AG04450 (cell line): ENCODE results near the gene CSF1. TPM values are rescaled to one million over a fixed set of nuclear protein-coding genes. Genes with fewer than 3 reads are reported as not detected.

ENCODE experiments used
- CTCF ChIA-PET: fragments of 300-600, 350-600 bp; formaldehyde crosslinking; extraction: SDS; loops from one replicate; lab custom pipeline; 2022; ENCODE audit warnings: antibody characterized with exemption, inconsistent platforms; lab: Charles Lee
- POLR2A ChIA-PET: fragments of 350-600 bp; formaldehyde crosslinking; extraction: SDS; loops from one replicate; lab custom pipeline; 2021; ENCODE audit warnings: antibody characterized with exemption, inconsistent platforms; lab: Yijun Ruan, JAX
- DNase-seq: peaks from one replicate; pipeline ENCODE4 v3.0.0-alpha.2; 2011; ENCODE audit warnings: low read depth, low spot score
- H3K27ac ChIP-seq: one replicate; pipeline ENCODE4 v1.5.1; 2012; ENCODE audit warnings: low read depth, low read length, control low read depth
- H3K27me3 ChIP-seq: one replicate; pipeline ENCODE4 v1.6.0; 2012; ENCODE audit warnings: low read length; ENCODE audit not compliant: control insufficient read depth, insufficient read depth
- H3K4me3 ChIP-seq: 2 replicates; pipeline ENCODE4 v1.5.1; 2011; ENCODE audit warnings: mild to moderate bottlenecking, low read depth, low read length, control low read depth
- H3K9me3 ChIP-seq: 2 replicates; pipeline ENCODE4 v1.5.1; 2012; ENCODE audit warnings: low read length; ENCODE audit not compliant: control insufficient read depth, insufficient read depth
- polyA plus RNA-seq: library from polyadenylated mRNA; depleted of rRNA; stranded (reverse); fragments of >200 nt; gene quantifications from 2 replicates; pipeline ENCODE4 v1.2.3, GENCODE V29; 2011
- TF ChIP-seq, protein P1 (sequence below): IDR thresholded peaks from 2 replicates; pipeline ENCODE4 v1.5.1; 2011; ENCODE audit warnings: low read depth, low read length, control low read depth, inconsistent platforms

Gene CSF1
- polyA plus RNA-seq, 1 experiment: 84.1 TPM

DNA sequence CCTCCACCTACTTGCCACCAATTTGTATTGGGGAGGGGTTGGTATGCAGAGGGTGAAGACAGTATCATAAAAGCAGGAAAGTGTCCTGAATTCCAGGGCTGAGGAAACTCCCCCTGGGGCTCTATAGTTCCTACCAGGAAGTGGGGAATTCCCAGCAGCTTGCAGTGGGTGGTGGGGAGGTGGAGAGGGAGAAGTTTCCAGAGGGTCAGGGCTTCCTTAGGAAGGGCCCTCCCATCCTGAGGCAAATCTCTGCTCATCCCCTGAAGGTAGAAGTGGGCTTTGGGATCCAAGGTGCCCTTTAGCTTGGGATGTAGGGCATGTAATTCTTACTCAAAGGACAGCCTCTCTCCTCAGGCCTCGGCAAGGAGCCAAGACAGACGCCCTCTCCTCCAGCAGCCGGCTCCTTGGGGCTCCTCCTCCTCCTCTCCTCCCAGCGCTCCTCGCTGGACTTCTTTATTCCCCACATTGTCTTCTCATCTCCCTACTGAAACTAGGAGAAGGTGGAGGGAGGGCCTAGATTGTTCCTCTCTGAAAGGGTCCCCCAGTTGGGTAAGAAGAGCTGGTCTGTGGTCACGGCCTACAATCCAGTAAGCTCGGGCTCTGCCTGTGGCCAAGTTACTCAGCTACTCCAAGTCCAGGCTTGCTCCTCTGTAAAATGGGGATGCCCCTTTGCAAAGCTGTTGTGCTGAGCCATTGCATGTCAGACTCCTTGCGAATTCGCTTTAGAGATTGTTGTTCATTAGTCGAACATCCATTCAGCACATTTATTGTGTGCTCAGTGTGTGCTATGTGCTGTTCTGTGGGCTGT is 17.9 kb upstream of the CSF1 start:
- POLR2A ChIA-PET: no interaction called here
- DNase-seq: no peak
- Histone ChIP-seq H3K27me3 (peaks cover 2% of the 10 kb centered on the region), H3K9me3 (peaks cover 4% of the 10 kb centered on the region; the same call in 1 of the 2 replicates), H3K4me3 (no peak overlapping the region), H3K27ac (no peak overlapping the region)
- TF ChIP-seq, protein P1, sequence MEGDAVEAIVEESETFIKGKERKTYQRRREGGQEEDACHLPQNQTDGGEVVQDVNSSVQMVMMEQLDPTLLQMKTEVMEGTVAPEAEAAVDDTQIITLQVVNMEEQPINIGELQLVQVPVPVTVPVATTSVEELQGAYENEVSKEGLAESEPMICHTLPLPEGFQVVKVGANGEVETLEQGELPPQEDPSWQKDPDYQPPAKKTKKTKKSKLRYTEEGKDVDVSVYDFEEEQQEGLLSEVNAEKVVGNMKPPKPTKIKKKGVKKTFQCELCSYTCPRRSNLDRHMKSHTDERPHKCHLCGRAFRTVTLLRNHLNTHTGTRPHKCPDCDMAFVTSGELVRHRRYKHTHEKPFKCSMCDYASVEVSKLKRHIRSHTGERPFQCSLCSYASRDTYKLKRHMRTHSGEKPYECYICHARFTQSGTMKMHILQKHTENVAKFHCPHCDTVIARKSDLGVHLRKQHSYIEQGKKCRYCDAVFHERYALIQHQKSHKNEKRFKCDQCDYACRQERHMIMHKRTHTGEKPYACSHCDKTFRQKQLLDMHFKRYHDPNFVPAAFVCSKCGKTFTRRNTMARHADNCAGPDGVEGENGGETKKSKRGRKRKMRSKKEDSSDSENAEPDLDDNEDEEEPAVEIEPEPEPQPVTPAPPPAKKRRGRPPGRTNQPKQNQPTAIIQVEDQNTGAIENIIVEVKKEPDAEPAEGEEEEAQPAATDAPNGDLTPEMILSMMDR: no peak
- CTCF ChIA-PET: no interaction called here

DNA sequence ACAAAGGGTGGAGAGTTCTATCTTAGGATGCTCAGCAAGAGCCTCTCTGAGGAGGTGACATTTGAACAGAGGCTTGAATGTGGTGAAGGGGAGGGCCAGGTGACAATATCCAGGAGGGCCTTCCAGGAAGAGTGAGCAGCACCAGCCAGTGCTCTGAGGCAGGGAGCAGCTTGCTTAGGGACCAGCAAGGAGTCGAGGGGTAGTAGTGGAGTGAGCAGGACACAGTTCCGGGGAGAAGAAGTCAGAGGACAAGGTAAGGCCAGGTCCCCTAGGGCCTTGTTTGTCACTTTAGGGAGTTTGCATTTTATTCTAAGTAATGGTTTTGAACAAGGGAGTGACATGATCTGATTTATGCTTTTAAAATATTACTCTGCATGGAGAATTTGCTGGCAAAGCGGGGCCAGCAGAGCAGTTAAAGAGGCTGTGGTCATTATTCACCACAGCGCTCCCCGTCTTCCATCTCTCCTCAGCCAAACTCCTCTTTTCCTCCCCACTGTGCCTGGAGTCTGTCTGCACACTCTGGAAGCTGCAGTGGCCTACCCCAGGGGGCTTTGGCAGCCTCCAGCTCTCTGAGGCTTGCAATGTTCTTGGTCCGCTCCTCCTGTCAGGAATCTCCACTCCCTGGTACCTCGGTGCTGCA is 17.0 kb upstream of the CSF1 start:
- Histone ChIP-seq H3K27ac (no peak overlapping the region), H3K4me3 (no peak overlapping the region), H3K27me3 (peaks cover 2% of the 10 kb centered on the region), H3K9me3 (peaks cover 4% of the 10 kb centered on the region; the same call in 1 of the 2 replicates)
- ChIA-PET CTCF (no interaction called here), POLR2A (no interaction called here)
- no peak for DNase-seq
- TF ChIP-seq, protein P1: no peak

DNA sequence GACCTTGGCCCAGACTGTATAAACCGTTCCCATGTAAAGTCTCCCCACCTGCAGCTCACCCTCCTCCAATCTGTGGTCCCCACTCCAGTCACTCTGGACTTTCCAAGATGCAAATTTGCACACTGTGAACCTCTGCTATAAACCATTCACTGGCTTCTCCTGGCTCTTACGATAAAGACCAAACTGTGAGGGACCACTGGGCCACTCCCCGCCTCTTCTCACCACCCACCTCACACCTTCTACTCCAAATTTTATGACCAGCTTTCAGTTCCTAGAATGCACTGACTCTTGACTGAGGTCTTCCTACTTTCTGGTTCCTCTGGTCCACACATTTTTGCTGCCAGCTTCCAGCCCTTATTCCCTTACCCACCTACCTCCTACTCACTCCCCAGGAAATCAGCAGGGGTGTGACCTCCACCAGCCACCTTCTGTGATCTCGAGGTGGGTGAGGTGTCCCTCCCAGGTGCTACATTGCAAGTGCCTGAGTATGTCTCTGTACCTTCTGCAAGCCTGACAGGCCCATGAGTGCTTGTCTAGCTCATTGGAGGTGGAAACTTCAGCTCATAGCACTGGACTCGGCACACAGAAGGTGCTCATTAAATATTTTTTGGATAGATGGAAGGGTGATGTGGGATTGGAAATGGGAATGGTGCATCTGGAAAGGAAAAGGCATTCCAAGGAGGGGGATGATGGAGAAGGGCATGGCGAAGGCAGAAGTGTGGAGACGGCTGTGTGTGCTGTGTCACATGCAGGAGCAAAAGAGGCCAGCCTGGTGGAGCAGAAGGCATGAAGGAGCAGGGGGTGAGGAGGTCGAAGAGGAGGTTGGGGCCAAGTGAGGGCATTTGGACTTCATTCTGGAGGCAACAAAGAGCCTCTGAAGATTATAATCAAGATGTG is 15.6 kb upstream of the CSF1 start:
- Histone ChIP-seq H3K27me3 (peaks cover 2% of the 10 kb centered on the region), H3K27ac (no peak overlapping the region), H3K4me3 (no peak overlapping the region), H3K9me3 (peaks cover 4% of the 10 kb centered on the region; the same call in 1 of the 2 replicates)
- POLR2A ChIA-PET: interaction anchor here (1.3 kb wide), 1 partner anchor 18 kb away, joined by 3 read pairs; no protein-coding TSS in a partner anchor
- CTCF ChIA-PET: no interaction called here
- DNase-seq: no peak
- TF ChIP-seq, protein P1: no peak

DNA sequence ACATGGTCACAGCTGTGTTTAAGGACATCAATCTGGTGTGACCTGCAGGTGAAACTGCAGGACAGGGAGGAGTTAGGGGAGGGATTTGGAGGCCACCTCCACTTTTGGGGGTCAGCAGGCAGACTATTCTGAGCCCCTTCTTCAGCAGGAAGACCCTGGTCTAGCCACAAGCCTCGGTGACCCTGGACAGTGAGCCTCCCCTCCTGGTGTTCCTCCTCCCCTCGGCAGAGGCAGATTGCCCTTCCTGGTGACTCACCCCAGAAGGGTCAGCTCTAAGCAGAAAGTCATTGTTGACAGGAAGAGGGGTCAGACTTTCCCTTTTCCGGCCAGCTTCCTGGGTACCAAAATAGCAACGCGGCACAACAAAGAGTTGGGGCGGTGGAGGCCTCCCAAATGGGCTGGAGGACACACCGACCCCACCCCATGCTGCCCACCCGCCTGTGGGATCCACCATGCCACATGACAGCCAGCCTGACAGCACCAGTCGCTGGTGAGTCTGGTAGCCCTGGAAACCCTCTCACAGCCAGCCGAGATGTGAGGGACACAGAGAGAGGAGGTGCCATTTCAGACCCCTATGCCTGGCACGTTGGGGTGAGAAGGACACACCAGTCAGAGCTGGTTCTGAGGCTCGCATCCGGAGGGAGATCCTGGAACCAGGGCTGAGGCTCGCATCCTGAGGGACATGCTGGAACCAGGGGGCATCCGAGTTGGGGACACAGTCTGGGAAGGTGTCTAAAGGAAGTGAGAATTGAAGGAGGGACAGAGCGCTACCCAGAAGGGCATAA is 14.7 kb upstream of the CSF1 start:
- ChIA-PET POLR2A (interaction anchor here (0.5 to 1.3 kb wide), 2 partner anchors 19 to 582 kb away, joined by 3 to 5 read pairs; no protein-coding TSS in a partner anchor), CTCF (no interaction called here)
- Histone ChIP-seq H3K4me3 (no peak overlapping the region), H3K27ac (no peak overlapping the region), H3K27me3 (peaks cover 2% of the 10 kb centered on the region), H3K9me3 (peaks cover 4% of the 10 kb centered on the region; the same call in 1 of the 2 replicates)
- TF ChIP-seq, protein P1: no peak
- DNase-seq: no peak
